Keratinocyte (primary cell): ENCODE results near the gene NUP210. TPM values are rescaled to one million over a fixed set of nuclear protein-coding genes. Genes with fewer than 3 reads are reported as not detected.

ENCODE experiments used
- DNase-seq: peaks from one replicate; pipeline ENCODE4 v3.0.0-alpha.2; 2011; ENCODE audit warnings: low read depth, missing footprints, low spot score
- FAIRE-seq: peaks from 2 replicates; lab custom pipeline; 2011; peaks lifted over from hg19 to GRCh38; lab: Jason Lieb, UNC
- H2AFZ ChIP-seq: 2 replicates; pipeline ENCODE4 v1.6.0; 2012; ENCODE audit warnings: low read length, control low read depth, inconsistent platforms; ENCODE audit not compliant: control insufficient read depth
- H3K27ac ChIP-seq: 2 replicates; pipeline ENCODE4 v1.5.1; 2011; ENCODE audit warnings: low read length; ENCODE audit not compliant: control insufficient read depth, insufficient read depth
- H3K27me3 ChIP-seq: 3 replicates; pipeline ENCODE4 v1.6.0; 2011; ENCODE audit warnings: low read length; ENCODE audit not compliant: control insufficient read depth, insufficient read depth; ENCODE audit errors: extremely low read depth
- H3K36me3 ChIP-seq, 2 experiments: 2 replicates in 1 of 2; 3 replicates in 1 of 2; pipeline ENCODE4 v1.5.1; 2011; ENCODE audit warnings: low read length in 2 of 2, mild to moderate bottlenecking in 1 of 2; ENCODE audit not compliant: control insufficient read depth in 2 of 2, insufficient read depth in 2 of 2; ENCODE audit errors: extremely low read depth in 1 of 2
- H3K4me1 ChIP-seq: 3 replicates; pipeline ENCODE4 v1.5.1; 2011; ENCODE audit warnings: low read length; ENCODE audit not compliant: control insufficient read depth, insufficient read depth; ENCODE audit errors: extremely low read depth
- H3K4me2 ChIP-seq: 3 replicates; pipeline ENCODE4 v1.6.0; 2011; ENCODE audit warnings: low read depth, low read length; ENCODE audit not compliant: control insufficient read depth, insufficient read depth; ENCODE audit errors: extremely low read depth
- H3K4me3 ChIP-seq, 3 experiments: fragments of 200-600 bp in 1 of 3; sonication (generic) in 1 of 3; 2 replicates in 2 of 3; 3 replicates in 1 of 3; pipeline ENCODE4 v1.5.1; 2011 to 2016; ENCODE audit warnings: low read length in 3 of 3, mild to moderate bottlenecking in 3 of 3, control low read depth in 2 of 3, inconsistent platforms in 1 of 3, low read depth in 1 of 3, mixed read lengths in 1 of 3, mixed run types in 1 of 3, moderate library complexity in 1 of 3; ENCODE audit not compliant: control insufficient read depth in 2 of 3, insufficient read depth in 2 of 3; ENCODE audit errors: extremely low read depth in 1 of 3
- H3K79me2 ChIP-seq: 2 replicates; pipeline ENCODE4 v1.6.0; 2012; ENCODE audit warnings: low read length; ENCODE audit not compliant: control insufficient read depth, insufficient read depth
- H3K9ac ChIP-seq: 3 replicates; pipeline ENCODE4 v1.6.0; 2011; ENCODE audit warnings: low read length; ENCODE audit not compliant: control insufficient read depth, insufficient read depth; ENCODE audit errors: extremely low read depth
- H3K9me1 ChIP-seq: 3 replicates; pipeline ENCODE4 v1.6.0; 2011; ENCODE audit warnings: low read length; ENCODE audit not compliant: control insufficient read depth, insufficient read depth; ENCODE audit errors: extremely low read depth
- H3K9me3 ChIP-seq: 2 replicates; pipeline ENCODE4 v1.5.1; 2012; ENCODE audit warnings: low read depth, low read length; ENCODE audit not compliant: control insufficient read depth
- H4K20me1 ChIP-seq: 3 replicates; pipeline ENCODE4 v1.6.0; 2011; ENCODE audit warnings: low read length; ENCODE audit not compliant: control insufficient read depth, insufficient read depth; ENCODE audit errors: extremely low read depth
- EZH2 ChIP-seq: IDR thresholded peaks from one replicate; pipeline ENCODE4 v1.6.1; 2012; ENCODE audit warnings: inconsistent platforms, mild to moderate bottlenecking, low read length, moderate library complexity
- dilution Hi-C: fragments of 300-500 bp; cut with MboI; formaldehyde crosslinking; loops from one replicate; pipeline ENCODE4 v1.7.0; 2020; ENCODE audit warnings: low sequenced_read_pairs; ENCODE audit not compliant: extremely low pct_ligation_motif_present
- polyA plus RNA-seq, 5 experiments: library from polyadenylated mRNA; depleted of rRNA in 3 of 5; stranded (reverse) in 3 of 5; stranded (forward) in 1 of 5; unstranded in 1 of 5; fragments of >200 nt; gene quantifications; 1 replicate in 1 of 5; 2 replicates in 3 of 5; 3 replicates in 1 of 5; pipeline versions ENCODE4 v1.2.1 to v1.2.3, GENCODE V29; 2011 to 2012; ENCODE audit warnings: missing spikeins in 2 of 5, low read depth in 1 of 5, low replicate concordance in 1 of 5
- TF ChIP-seq, protein P1 (sequence below), 3 experiments: IDR thresholded peaks in 1 of 3; conservative IDR thresholded peaks in 1 of 3; optimal IDR thresholded peaks in 1 of 3; 2 replicates in 2 of 3; 3 replicates in 1 of 3; pipeline versions ENCODE3 to v1.5.1; 2011; ENCODE audit warnings: low read length in 3 of 3, mild to moderate bottlenecking in 3 of 3, moderate library complexity in 2 of 3, control low read depth in 1 of 3, inconsistent platforms in 1 of 3; ENCODE audit not compliant: insufficient read depth in 2 of 3; ENCODE audit errors: extremely low read depth in 1 of 3

The NUP210 gene
- polyA plus RNA-seq, 1 donor (not counting 4 experiments of a cell fraction or from before 2014, with no cell fraction given): 0.01 TPM

DNA sequence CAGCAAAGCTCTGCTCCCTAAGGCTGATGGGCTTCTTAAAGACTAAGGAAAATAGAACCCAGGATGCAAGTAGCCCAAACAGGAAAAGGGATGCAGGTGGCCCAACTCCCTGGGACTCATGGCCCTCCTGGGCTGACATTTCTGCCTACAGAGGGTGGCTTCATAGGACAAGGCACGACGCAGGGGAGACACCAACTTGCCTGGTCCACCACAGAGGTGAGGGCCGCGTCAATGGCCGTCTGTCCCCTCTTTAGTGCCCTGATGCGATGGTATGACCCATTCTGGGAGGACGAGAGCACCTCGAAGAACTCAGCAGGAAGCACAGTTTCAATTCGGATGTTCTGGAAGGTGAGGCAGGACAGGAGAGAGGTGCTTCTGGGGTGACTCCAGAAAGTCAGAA, 44.0 kb downstream of the NUP210 start:
- TF ChIP-seq EZH2: no peak
- TF ChIP-seq, protein P1, sequence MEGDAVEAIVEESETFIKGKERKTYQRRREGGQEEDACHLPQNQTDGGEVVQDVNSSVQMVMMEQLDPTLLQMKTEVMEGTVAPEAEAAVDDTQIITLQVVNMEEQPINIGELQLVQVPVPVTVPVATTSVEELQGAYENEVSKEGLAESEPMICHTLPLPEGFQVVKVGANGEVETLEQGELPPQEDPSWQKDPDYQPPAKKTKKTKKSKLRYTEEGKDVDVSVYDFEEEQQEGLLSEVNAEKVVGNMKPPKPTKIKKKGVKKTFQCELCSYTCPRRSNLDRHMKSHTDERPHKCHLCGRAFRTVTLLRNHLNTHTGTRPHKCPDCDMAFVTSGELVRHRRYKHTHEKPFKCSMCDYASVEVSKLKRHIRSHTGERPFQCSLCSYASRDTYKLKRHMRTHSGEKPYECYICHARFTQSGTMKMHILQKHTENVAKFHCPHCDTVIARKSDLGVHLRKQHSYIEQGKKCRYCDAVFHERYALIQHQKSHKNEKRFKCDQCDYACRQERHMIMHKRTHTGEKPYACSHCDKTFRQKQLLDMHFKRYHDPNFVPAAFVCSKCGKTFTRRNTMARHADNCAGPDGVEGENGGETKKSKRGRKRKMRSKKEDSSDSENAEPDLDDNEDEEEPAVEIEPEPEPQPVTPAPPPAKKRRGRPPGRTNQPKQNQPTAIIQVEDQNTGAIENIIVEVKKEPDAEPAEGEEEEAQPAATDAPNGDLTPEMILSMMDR (optimal IDR thresholded peaks at IDR 0.05 in 1 of 3, IDR thresholded peaks at IDR 0.05 in 1 of 3, conservative IDR thresholded peaks at IDR 0.05 in 1 of 3; ENCODE audit: extremely low read depth in 1 of 3, insufficient read depth in 2 of 3, low read length in 3 of 3): no peak
- no peak overlapping the region for H3K9ac ChIP-seq
- no peak for FAIRE-seq

DNA sequence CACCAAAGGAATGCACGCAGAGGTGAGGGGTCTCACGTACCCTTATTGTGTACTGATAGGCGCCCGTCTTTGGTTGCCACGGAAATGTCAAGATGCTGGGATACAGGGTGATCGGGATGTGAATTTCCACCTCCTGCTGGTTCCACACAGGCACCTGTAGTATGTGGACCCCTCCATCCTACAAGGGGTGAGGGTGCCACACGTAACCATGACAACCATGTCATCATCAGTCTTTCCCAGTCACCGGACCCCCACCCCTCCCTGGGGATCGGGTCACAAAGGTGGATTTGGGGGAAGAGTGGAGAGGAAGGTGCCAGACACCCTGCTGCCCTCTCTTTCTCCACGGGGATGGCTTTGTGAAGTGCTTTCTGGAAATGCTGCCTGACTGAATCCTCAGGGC, 44.7 kb downstream of the NUP210 start:
- FAIRE-seq: no peak
- Histone ChIP-seq H3K79me2 (no peaks in the 10 kb centered on the region), H3K9me3 (no peaks in the 10 kb centered on the region), H3K4me3 (no peak overlapping the region), H3K4me1 (no peaks in the 10 kb centered on the region), H3K9me1 (no peaks in the 10 kb centered on the region), H3K36me3 (no peaks in the 10 kb centered on the region), H3K4me2 (no peak overlapping the region), H2AFZ (no peak overlapping the region), H3K27me3 (peaks cover 23% of the 10 kb centered on the region), H3K27ac (no peak overlapping the region), H3K9ac (no peak overlapping the region), H4K20me1 (no peaks in the 10 kb centered on the region)
- TF ChIP-seq, protein P1 (optimal IDR thresholded peaks at IDR 0.05 in 1 of 3, IDR thresholded peaks at IDR 0.05 in 1 of 3, conservative IDR thresholded peaks at IDR 0.05 in 1 of 3; ENCODE audit: extremely low read depth in 1 of 3, insufficient read depth in 2 of 3, low read length in 3 of 3): no peak
- no peak for TF ChIP-seq EZH2
- no peak for DNase-seq
- dilution Hi-C loops: no loop called here

More for the DNA sequence above, 44.0 kb downstream of the NUP210 start:
- no peak overlapping the region for H2AFZ ChIP-seq
- no peak overlapping the region for H3K4me2 ChIP-seq
- no peaks in the 10 kb centered on the region for H3K9me3 ChIP-seq
- H3K36me3 ChIP-seq: no peaks in the 10 kb centered on the region
- H3K27me3 ChIP-seq: peaks cover 18% of the 10 kb centered on the region
- no peaks in the 10 kb centered on the region for H3K4me1 ChIP-seq
- no peak overlapping the region for H3K4me3 ChIP-seq
- no peaks in the 10 kb centered on the region for H3K9me1 ChIP-seq
- H3K79me2 ChIP-seq: no peaks in the 10 kb centered on the region
- no peak overlapping the region for H3K27ac ChIP-seq
- H4K20me1 ChIP-seq: no peaks in the 10 kb centered on the region
- dilution Hi-C loops: no loop called here
- DNase-seq: no peak
